H9 (cell line): Measurements from ENCODE around the gene ZNF12. TPM values are rescaled to one million over a fixed set of nuclear protein-coding genes. Genes with fewer than 3 reads are reported as not detected.

Source experiments
- DNase-seq: peaks from one replicate; pipeline ENCODE4 v3.0.0-alpha.2; 2017
- H2AFZ ChIP-seq: one replicate; pipeline ENCODE4 v1.6.1; 2013; ENCODE audit warnings: mild to moderate bottlenecking, low read length, control low read depth, moderate library complexity
- H2AK5ac ChIP-seq: 2 replicates; pipeline ENCODE4 v1.6.1; 2013; ENCODE audit warnings: low read length, control low read depth, mixed read lengths; ENCODE audit not compliant: insufficient read length
- H2BK120ac ChIP-seq: one replicate; pipeline ENCODE4 v1.6.1; 2013; ENCODE audit warnings: low read depth, mild to moderate bottlenecking, low read length, control low read depth, inconsistent platforms; ENCODE audit not compliant: poor library complexity, severe bottlenecking
- H2BK12ac ChIP-seq: 2 replicates; pipeline ENCODE4 v1.6.1; 2013; ENCODE audit warnings: low read length, control low read depth, mixed read lengths, low read depth; ENCODE audit not compliant: insufficient read length
- H2BK15ac ChIP-seq: 2 replicates; pipeline ENCODE4 v1.6.1; 2013; ENCODE audit warnings: low read depth, low read length, control low read depth
- H2BK20ac ChIP-seq: one replicate; pipeline ENCODE4 v1.6.1; 2013; ENCODE audit warnings: low read depth, mild to moderate bottlenecking, low read length, control low read depth, inconsistent platforms; ENCODE audit not compliant: poor library complexity, severe bottlenecking
- H2BK5ac ChIP-seq: 2 replicates; pipeline ENCODE4 v1.6.1; 2013; ENCODE audit warnings: low read length, control low read depth, mixed read lengths; ENCODE audit not compliant: insufficient read length
- H3K14ac ChIP-seq: 2 replicates; pipeline ENCODE4 v1.6.1; 2013; ENCODE audit warnings: low read length, control low read depth; ENCODE audit not compliant: insufficient read depth
- H3K18ac ChIP-seq: 2 replicates; pipeline ENCODE4 v1.6.1; 2013; ENCODE audit warnings: low read depth, mild to moderate bottlenecking, mixed read lengths, low read length, control low read depth; ENCODE audit not compliant: insufficient read length
- H3K23ac ChIP-seq: 2 replicates; pipeline ENCODE4 v1.6.1; 2013; ENCODE audit warnings: low read length, control low read depth, mixed read lengths, low read depth; ENCODE audit not compliant: insufficient read length
- H3K23me2 ChIP-seq: 2 replicates; pipeline ENCODE4 v1.6.1; 2013; ENCODE audit warnings: low read depth, mild to moderate bottlenecking, mixed read lengths, low read length, control low read depth; ENCODE audit not compliant: insufficient read length, poor library complexity, severe bottlenecking
- H3K27ac ChIP-seq: 2 replicates; pipeline ENCODE4 v1.5.1; 2013; ENCODE audit warnings: low read length, control low read depth, mixed read lengths, low read depth; ENCODE audit not compliant: insufficient read length
- H3K27me3 ChIP-seq: 2 replicates; pipeline ENCODE4 v1.6.1; 2013; ENCODE audit warnings: low read length, control low read depth, inconsistent platforms; ENCODE audit not compliant: insufficient read depth
- H3K4ac ChIP-seq: 2 replicates; pipeline ENCODE4 v1.6.1; 2013; ENCODE audit warnings: low read depth, mild to moderate bottlenecking, control low read depth, inconsistent platforms, low read length, moderate library complexity
- H3K4me1 ChIP-seq: 2 replicates; pipeline ENCODE4 v1.6.1; 2013; ENCODE audit warnings: low read length, control low read depth, inconsistent platforms; ENCODE audit not compliant: insufficient read depth
- H3K4me2 ChIP-seq: 2 replicates; pipeline ENCODE4 v1.6.1; 2013; ENCODE audit warnings: low read length, control low read depth, mixed read lengths; ENCODE audit not compliant: insufficient read length, insufficient read depth
- H3K56ac ChIP-seq: 2 replicates; pipeline ENCODE4 v1.6.1; 2013; ENCODE audit warnings: low read depth, mild to moderate bottlenecking, mixed read lengths, low read length, control low read depth; ENCODE audit not compliant: insufficient read length
- H3K79me1 ChIP-seq: 2 replicates; pipeline ENCODE4 v1.6.1; 2013; ENCODE audit warnings: low read depth, mild to moderate bottlenecking, moderate library complexity, low read length, control low read depth, inconsistent platforms; ENCODE audit not compliant: insufficient read depth, poor library complexity, severe bottlenecking
- H3K79me2 ChIP-seq: 2 replicates; pipeline ENCODE4 v1.6.1; 2013; ENCODE audit warnings: low read length, control low read depth, inconsistent platforms; ENCODE audit not compliant: insufficient read depth
- H3K9ac ChIP-seq: 2 replicates; pipeline ENCODE4 v1.6.1; 2013; ENCODE audit warnings: low read length, control low read depth, mixed read lengths; ENCODE audit not compliant: insufficient read length; ENCODE audit errors: extremely low read depth
- H3K9me3 ChIP-seq: one replicate; pipeline ENCODE4 v1.6.1; 2013; ENCODE audit warnings: low read depth, low read length, inconsistent platforms; ENCODE audit not compliant: control insufficient read depth
- H3T11ph ChIP-seq: one replicate; pipeline ENCODE4 v1.6.1; 2013; ENCODE audit warnings: mild to moderate bottlenecking, low read length, control low read depth, inconsistent platforms
- H4K20me1 ChIP-seq: one replicate; pipeline ENCODE4 v1.6.1; 2013; ENCODE audit not compliant: control insufficient read depth, insufficient read length, insufficient read depth
- H4K5ac ChIP-seq: 2 replicates; pipeline ENCODE4 v1.6.1; 2013; ENCODE audit warnings: low read depth, mild to moderate bottlenecking, mixed read lengths, low read length, control low read depth; ENCODE audit not compliant: insufficient read length
- H4K8ac ChIP-seq: replicated peaks from 2 replicates; pipeline ENCODE4 v1.6.1; 2013; ENCODE audit warnings: low read length, control low read depth, mixed read lengths, low read depth; ENCODE audit not compliant: insufficient read length
- H4K91ac ChIP-seq: 2 replicates; pipeline ENCODE4 v1.6.1; 2013; ENCODE audit warnings: low read depth, mild to moderate bottlenecking, moderate library complexity, mixed read lengths, low read length, control low read depth; ENCODE audit not compliant: insufficient read length
- H3K27ac Mint-ChIP-seq, 3 experiments: 2 replicates in 2 of 3; 3 replicates in 1 of 3; pipeline ENCODE4 v1.8.0; 2020 to 2021; ENCODE audit warnings: mixed read lengths in 3 of 3, mild to moderate bottlenecking in 1 of 3, moderate library complexity in 1 of 3
- H3K27me3 Mint-ChIP-seq: 2 replicates; pipeline ENCODE4 v1.8.0; 2021; ENCODE audit warnings: low read depth, mild to moderate bottlenecking, moderate library complexity, mixed read lengths
- H3K36me3 Mint-ChIP-seq, 3 experiments: 2 replicates in 2 of 3; 3 replicates in 1 of 3; pipeline ENCODE4 v1.8.0; 2020 to 2021; ENCODE audit warnings: low read depth in 3 of 3, mixed read lengths in 3 of 3; ENCODE audit not compliant: insufficient read depth in 1 of 3
- H3K4me1 Mint-ChIP-seq, 2 experiments: 2 replicates each; pipeline ENCODE4 v1.8.0; 2020; ENCODE audit warnings: mixed read lengths in 2 of 2
- H3K4me3 Mint-ChIP-seq, 2 experiments: 2 replicates in 1 of 2; 3 replicates in 1 of 2; pipeline ENCODE4 v1.8.0; 2020 to 2021; ENCODE audit warnings: mild to moderate bottlenecking in 2 of 2, mixed read lengths in 2 of 2, moderate library complexity in 1 of 2
- H3K9me3 Mint-ChIP-seq, 2 experiments: 2 replicates in 1 of 2; 3 replicates in 1 of 2; pipeline ENCODE4 v1.8.0; 2020; ENCODE audit warnings: mild to moderate bottlenecking in 2 of 2, mixed read lengths in 2 of 2, moderate library complexity in 1 of 2
- CTCF ChIP-seq: fragments of 200-600 bp; sonication (generic); conservative IDR thresholded peaks from 3 replicates; pipeline ENCODE4 v1.8.0; 2021; ENCODE audit warnings: antibody characterized with exemption, mild to moderate bottlenecking
- WGBS: extraction: QIAGEN DNeasy Blood & Tissue Kit; methylation state at CpG from one replicate; pipeline ENCODE4 v1.1.7; 2013; ENCODE audit warnings: missing lambda C conversion rate, low lambda C conversion rate, mixed read lengths; ENCODE audit not compliant: insufficient read length; ENCODE audit errors: extremely low coverage; 5-methylcytosine and 5-hydroxymethylcytosine counted together
- total RNA-seq: library from RNA; stranded (reverse); gene quantifications from 2 replicates; pipeline ENCODE4 v1.2.1, GENCODE V29; 2021

Gene ZNF12
- total RNA-seq, 1 experiment from 2014 or later, result 19.1 TPM

- Histone ChIP-seq H3K4me1 (no peaks in the 10 kb centered on the region), H3K27me3 (no peaks in the 10 kb centered on the region), H3K23me2 (no peaks in the 10 kb centered on the region), H4K91ac (no peak overlapping the region), H3K79me1 (no peaks in the 10 kb centered on the region), H4K20me1 (no peaks in the 10 kb centered on the region), H3K9ac (no peak overlapping the region), H2BK120ac (no peak overlapping the region), H4K5ac (no peak overlapping the region), H3K79me2 (no peaks in the 10 kb centered on the region), H3T11ph (no peak overlapping the region), H2AK5ac (no peak overlapping the region), H3K14ac (no peak overlapping the region), H3K4me2 (no peak overlapping the region), H3K56ac (no peak overlapping the region), H3K23ac (no peak overlapping the region), H4K8ac (no peak overlapping the region), H3K9me3 (no peaks in the 10 kb centered on the region), H2BK15ac (no peak overlapping the region), H3K4ac (no peak overlapping the region), H3K27ac (no peak overlapping the region), H3K18ac (no peak overlapping the region), H2BK20ac (no peak overlapping the region), H2BK5ac (no peak overlapping the region), H2BK12ac (no peak overlapping the region), H2AFZ (no peak overlapping the region)
- TF ChIP-seq CTCF, result no peak
- Mint-ChIP-seq H3K4me3 (no peak overlapping the region), H3K4me1 (no peaks in the 10 kb centered on the region), H3K27me3 (no peaks in the 10 kb centered on the region), H3K9me3 (peaks cover 0 to 4% of the 10 kb centered on the region in 2 experiments; a peak in 1 of 5 replicates), H3K36me3 (peaks cover 13 to 23% (median 22%) of the 10 kb centered on the region in 3 experiments), H3K27ac (no peak overlapping the region)
- DNase-seq, result no peak
- WGBS, result no CpG with 5 or more reads among the region's 10 CpGs
Measured at GRCh38 chr7:6650086-6650485, 56.7 kb downstream of the ZNF12 start.
